HepG2 (cell line): ENCODE measurements around the gene DDX10. TPM values are rescaled to one million over a fixed set of nuclear protein-coding genes. Genes with fewer than 3 reads are reported as not detected.

Experiments used
- KLF6 ChIP-seq: IDR thresholded peaks from 2 replicates; pipeline ENCODE4 v1.8.0; 2016; ENCODE audit warnings: missing biosample characterization, missing genetic modification reagents
- PRPF4 ChIP-seq: fragments of 200-400 bp; formaldehyde crosslinking; IDR thresholded peaks from 2 replicates; pipeline ENCODE4 v1.6.1; 2016; ENCODE audit warnings: low read length, low read depth; ENCODE audit not compliant: poor library complexity, severe bottlenecking
- ZHX2 ChIP-seq, 2 experiments: sonication (generic) in 1 of 2; formaldehyde crosslinking in 1 of 2; IDR thresholded peaks; 2 replicates each; pipeline versions ENCODE4 v1.6.1 to v1.9.0; 2014 to 2022; ENCODE audit warnings: antibody characterized with exemption in 1 of 2, borderline replicate concordance in 1 of 2, inconsistent platforms in 1 of 2, low read depth in 1 of 2, missing genetic modification reagents in 1 of 2
- ZMYM3 ChIP-seq: sonication (generic); formaldehyde crosslinking; IDR thresholded peaks from 2 replicates; pipeline ENCODE4 v1.5.1; 2020; ENCODE audit warnings: mild to moderate bottlenecking, missing genetic modification reagents
- ZNF460 ChIP-seq: sonication (generic); formaldehyde crosslinking; IDR thresholded peaks from 2 replicates; pipeline ENCODE4 v1.5.1; 2020; ENCODE audit warnings: missing genetic modification reagents, mild to moderate bottlenecking, borderline replicate concordance
- ZNF619 ChIP-seq: sonication (generic); formaldehyde crosslinking; IDR thresholded peaks from 2 replicates; pipeline ENCODE4 v1.4.0; 2020; ENCODE audit warnings: mild to moderate bottlenecking, missing genetic modification reagents
- polyA plus RNA-seq, 8 experiments: library from polyadenylated mRNA; depleted of rRNA in 3 of 8; stranded (reverse) in 7 of 8; unstranded in 1 of 8; fragments of >200 nt; fragmentation: Illumina TruSeq in 4 of 8; extraction: Trizol in 4 of 8; gene quantifications; 2 replicates each; pipeline versions ENCODE4 v1.2.1 to v1.2.3, GENCODE V29; 2011 to 2016; ENCODE audit warnings: low read depth in 4 of 8, missing spikeins in 1 of 8, mixed read lengths in 1 of 8; ENCODE audit not compliant: insufficient read depth in 1 of 8
- total RNA-seq, 5 experiments: library from RNA; depleted of rRNA; stranded (reverse); fragments of >200 nt; fragmentation: Illumina TruSeq; extraction: Trizol; gene quantifications; 2 replicates each; pipeline ENCODE4 v1.2.3, GENCODE V29; 2016; ENCODE audit warnings: low read depth in 1 of 5
- TF ChIP-seq, protein P1 (sequence below): sonication (generic); formaldehyde crosslinking; IDR thresholded peaks from 2 replicates; pipeline ENCODE4 v1.4.0; 2020; ENCODE audit warnings: mild to moderate bottlenecking, missing genetic modification reagents, borderline replicate concordance

DDX10 gene
- total and polyA plus RNA-seq, 2 of the 13 experiments (the other 11 are each of a cell fraction or from before 2014, with no cell fraction given): 17.0 to 32.0 TPM

DNA sequence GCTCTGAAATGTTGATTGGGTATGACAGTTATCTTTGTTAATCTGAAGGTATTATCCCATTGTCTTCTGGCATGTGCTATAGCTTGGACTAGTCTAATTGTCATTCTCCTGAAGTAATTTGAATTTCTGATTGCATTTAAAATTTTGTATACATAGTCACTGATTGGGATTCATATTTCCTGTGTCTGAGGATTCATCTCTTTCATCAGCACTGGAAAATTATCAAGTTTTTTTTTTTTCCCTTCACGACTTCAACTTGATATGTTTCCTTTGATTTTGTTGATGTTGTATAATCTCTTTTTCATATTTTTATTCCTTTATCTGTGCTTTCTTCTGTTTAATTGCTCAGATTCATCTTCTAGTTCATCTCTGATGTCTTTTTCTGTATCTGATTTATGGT is 104.1 kb downstream of the DDX10 start (continued):
- no peak for TF ChIP-seq ZHX2 (IDR thresholded peaks at IDR 0.05; ENCODE audit: low read depth)
- no peak for TF ChIP-seq ZHX2 (CRISPR knock-in tag; IDR thresholded peaks at IDR 0.05; ENCODE audit: borderline replicate concordance)
- TF ChIP-seq, protein P1, sequence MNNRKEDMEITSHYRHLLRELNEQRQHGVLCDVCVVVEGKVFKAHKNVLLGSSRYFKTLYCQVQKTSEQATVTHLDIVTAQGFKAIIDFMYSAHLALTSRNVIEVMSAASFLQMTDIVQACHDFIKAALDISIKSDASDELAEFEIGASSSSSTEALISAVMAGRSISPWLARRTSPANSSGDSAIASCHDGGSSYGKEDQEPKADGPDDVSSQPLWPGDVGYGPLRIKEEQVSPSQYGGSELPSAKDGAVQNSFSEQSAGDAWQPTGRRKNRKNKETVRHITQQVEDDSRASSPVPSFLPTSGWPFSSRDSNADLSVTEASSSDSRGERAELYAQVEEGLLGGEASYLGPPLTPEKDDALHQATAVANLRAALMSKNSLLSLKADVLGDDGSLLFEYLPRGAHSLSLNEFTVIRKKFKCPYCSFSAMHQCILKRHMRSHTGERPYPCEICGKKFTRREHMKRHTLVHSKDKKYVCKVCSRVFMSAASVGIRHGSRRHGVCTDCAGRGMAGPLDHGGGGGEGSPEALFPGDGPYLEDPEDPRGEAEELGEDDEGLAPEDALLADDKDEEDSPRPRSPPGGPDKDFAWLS (CRISPR knock-in tag): no peak
- no peak for TF ChIP-seq ZMYM3 (CRISPR knock-in tag)
- no peak for TF ChIP-seq ZNF460
- TF ChIP-seq KLF6 (CRISPR knock-in tag): no peak
- no peak for TF ChIP-seq PRPF4
- TF ChIP-seq ZNF619 (CRISPR knock-in tag): no peak
